GM18502 (cell line): ENCODE data around the gene RCBTB2.
"Not testable (repeated sequence)": the region's sequence is repeated elsewhere in the genome, so short reads cannot be mapped to it uniquely, and the experiment has no call there.

ENCODE experiments used
- ATAC-seq: cut with Tn5 transposase; IDR thresholded peaks from one replicate; pipeline ENCODE4 v1.9.1; 2021; ENCODE audit warnings: mild to moderate bottlenecking; ENCODE audit not compliant: unreplicated experiment, poor library complexity

The RCBTB2 gene

GRCh38 chr13:48457578-48458242 lies 75.2 kb downstream of the RCBTB2 start:
- no peak for ATAC-seq

DNA sequence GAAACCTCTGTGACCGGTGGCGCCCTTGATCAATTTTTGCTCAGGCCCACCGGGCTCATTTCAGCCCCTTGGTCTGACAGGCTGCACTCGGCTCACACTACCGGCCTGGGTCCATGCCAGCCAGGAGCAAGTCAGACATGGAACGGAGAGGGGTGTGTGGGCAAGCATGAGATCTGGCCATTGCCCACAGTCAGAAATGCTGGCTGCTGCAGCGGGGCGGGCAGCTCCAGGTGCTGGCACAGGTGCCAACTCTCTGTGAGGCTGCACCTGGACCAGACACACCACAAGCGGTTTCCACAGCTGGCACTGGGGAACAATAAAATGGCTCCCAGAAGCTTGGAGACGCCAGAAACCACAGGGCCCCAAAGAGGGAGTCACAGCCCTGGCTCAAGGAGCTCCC lies 76.3 kb downstream of the RCBTB2 start:
- no peak for ATAC-seq

DNA sequence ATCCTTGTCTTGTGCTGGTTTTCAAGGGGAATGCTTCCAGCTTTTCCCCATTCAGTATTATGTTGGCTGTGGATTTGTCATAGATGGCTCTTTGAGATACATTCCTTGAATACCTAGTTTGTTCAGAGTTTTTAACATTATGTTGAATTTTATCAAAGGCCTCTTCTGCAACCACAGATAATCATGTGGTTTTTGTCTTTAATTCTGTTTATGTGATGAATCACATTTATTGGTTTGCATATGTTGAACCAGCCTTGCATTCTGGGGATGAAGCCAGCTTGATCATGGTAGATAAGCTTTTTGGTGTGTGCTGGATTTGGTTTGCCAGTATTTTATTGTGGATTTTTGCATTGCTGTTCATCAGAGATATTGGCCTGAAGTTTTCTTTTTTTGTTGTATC lies 81.7 kb downstream of the RCBTB2 start:
- not testable (repeated sequence) for ATAC-seq

GRCh38 chr13:48449656-48450055 lies 83.2 kb downstream of the RCBTB2 start:
- ATAC-seq: no peak

- no peak for ATAC-seq
Measured at GRCh38 chr13:48448959-48449614, 83.8 kb downstream of the RCBTB2 start.

DNA sequence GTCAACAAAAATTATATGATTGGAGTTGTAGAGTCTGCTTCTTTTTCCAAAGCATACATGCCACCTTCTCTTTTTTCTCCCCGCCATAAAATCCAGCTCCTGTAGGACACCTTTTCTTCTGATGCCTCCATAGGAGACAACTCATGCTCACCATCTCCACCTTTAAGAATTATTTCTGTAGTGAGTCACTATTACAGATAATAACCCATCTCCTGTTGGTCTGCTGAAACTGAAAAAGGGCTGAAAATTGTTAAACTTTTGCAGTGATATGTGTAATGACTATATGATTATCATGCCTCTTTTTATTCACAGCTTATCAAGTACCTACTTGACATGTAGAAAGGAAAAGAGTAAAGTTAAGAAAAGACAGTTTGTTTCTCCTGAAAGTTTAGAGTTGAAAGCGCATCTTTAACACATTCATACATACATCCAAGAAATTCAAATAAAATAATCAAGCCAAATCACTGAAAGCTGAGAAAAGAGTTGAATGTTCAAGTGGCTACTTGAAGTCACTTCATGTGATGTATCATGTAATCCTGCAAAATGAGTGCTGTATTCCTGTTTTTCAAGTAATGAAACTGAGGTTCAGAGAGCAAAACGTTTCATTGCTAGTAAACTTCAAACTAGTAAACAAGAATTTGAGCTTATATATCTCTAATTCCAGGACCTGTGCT lies 84.5 kb downstream of the RCBTB2 start:
- ATAC-seq: no peak

DNA sequence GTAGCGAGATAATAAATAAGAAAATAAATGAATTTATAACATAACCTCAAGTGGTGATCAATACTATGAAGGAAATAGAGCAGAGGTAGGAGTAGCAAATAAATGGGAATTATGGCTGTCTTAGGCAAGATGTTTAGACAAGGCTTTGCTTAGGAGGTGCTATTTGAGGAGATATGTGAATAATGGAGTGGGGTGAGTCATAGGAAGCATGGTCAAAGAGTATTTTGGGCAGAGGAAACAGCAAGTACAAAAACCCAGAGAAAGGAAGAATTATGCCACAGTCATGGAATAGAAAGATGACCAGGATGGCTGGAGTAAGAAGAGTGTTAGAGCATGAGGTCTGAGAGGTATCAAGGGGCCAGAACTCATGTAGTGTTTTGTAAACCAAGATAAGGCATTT lies 86.4 kb downstream of the RCBTB2 start:
- no peak for ATAC-seq

GRCh38 chr13:48443442-48444208 lies 89.3 kb downstream of the RCBTB2 start:
- no peak for ATAC-seq
